ENCODE results near the gene ATP6V1E1.
"Not testable (repeated sequence)": the region's sequence is repeated elsewhere in the genome, so short reads cannot be mapped to it uniquely, and the experiment has no call there.

ATP6V1E1 gene

GRCh38 chr22:17628406-17629172 lies at the start of gene ATP6V1E1:
Gene ATP6V1E1 (minus strand): TSS chr22:17628749. CDS start chr22:17628635, 114 bp downstream.
- DNase-seq, result no peak

GRCh38 chr22:17675584-17675983 lies 47.0 kb upstream of the ATP6V1E1 start:
- DNase-seq, result no peak

- no peak for DNase-seq
These were observed 45.6 kb upstream of the ATP6V1E1 start for GRCh38 chr22:17674152-17674551.

- no peak for DNase-seq
These were observed 44.0 kb upstream of the ATP6V1E1 start for GRCh38 chr22:17672417-17672991.

- DNase-seq, result not testable (repeated sequence)
These were observed 43.1 kb upstream of the ATP6V1E1 start for GRCh38 chr22:17671521-17672092.

- DNase-seq, result no peak
These were observed 37.3 kb upstream of the ATP6V1E1 start for GRCh38 chr22:17665854-17666253.

GRCh38 chr22:17665248-17665647 lies 36.7 kb upstream of the ATP6V1E1 start:
- no peak for DNase-seq

- DNase-seq, result no peak
These were observed 36.0 kb upstream of the ATP6V1E1 start for GRCh38 chr22:17664414-17665055.

- DNase-seq, result no peak
These were observed 28.4 kb upstream of the ATP6V1E1 start for GRCh38 chr22:17656870-17657395.

- no peak for DNase-seq
These were observed 26.7 kb upstream of the ATP6V1E1 start for GRCh38 chr22:17655289-17655688.

GRCh38 chr22:17648569-17648968 lies 20.0 kb upstream of the ATP6V1E1 start:
- DNase-seq, result no peak

- no peak for DNase-seq
These were observed 19.4 kb upstream of the ATP6V1E1 start for GRCh38 chr22:17647991-17648390.

GRCh38 chr22:17647452-17647851 lies 18.9 kb upstream of the ATP6V1E1 start:
- DNase-seq, result no peak

- not testable (repeated sequence) for DNase-seq
These were observed 13.8 kb upstream of the ATP6V1E1 start for GRCh38 chr22:17642357-17642756.

- no peak for DNase-seq
These were observed 12.7 kb upstream of the ATP6V1E1 start for GRCh38 chr22:17641269-17641668.

GRCh38 chr22:17639247-17639741 lies 10.7 kb upstream of the ATP6V1E1 start:
- no peak for DNase-seq

GRCh38 chr22:17638432-17639246 lies 10.1 kb upstream of the ATP6V1E1 start, which contains the start of gene BCL2L13:
Gene BCL2L13 (plus strand): TSS chr22:17638757. CDS start chr22:17655712, 16,955 bp downstream.
- DNase-seq, result no peak

- DNase-seq, result no peak
These were observed 9.6 kb upstream of the ATP6V1E1 start for GRCh38 chr22:17638182-17638431.

- no peak for DNase-seq
These were observed 9.1 kb upstream of the ATP6V1E1 start for GRCh38 chr22:17637490-17638181.

GRCh38 chr22:17636850-17637249 lies 8.3 kb upstream of the ATP6V1E1 start:
- DNase-seq, result not testable (repeated sequence)

- DNase-seq, result no peak
These were observed 6.1 kb upstream of the ATP6V1E1 start for GRCh38 chr22:17634696-17635095.

- no peak for DNase-seq
These were observed 5.4 kb upstream of the ATP6V1E1 start for GRCh38 chr22:17633998-17634323.

All from cortex of kidney (tissue), 1 donor.